Epithelial cell of proximal tubule (primary cell): ENCODE measurements around the gene BZW1. TPM values are rescaled to one million over a fixed set of nuclear protein-coding genes. Genes with fewer than 3 reads are reported as not detected.

Experiments
- DNase-seq: peaks from one replicate; pipeline ENCODE4 v3.0.0-alpha.2; 2011; ENCODE audit warnings: low read depth
- H3K4me3 ChIP-seq: 2 replicates; pipeline ENCODE4 v1.5.1; 2011; ENCODE audit warnings: low read depth, mild to moderate bottlenecking, low read length
- CTCF ChIP-seq: conservative IDR thresholded peaks from 2 replicates; pipeline ENCODE4 v1.5.1; 2012; ENCODE audit warnings: low read depth, mild to moderate bottlenecking, low read length
- total RNA-seq: library from RNA; depleted of rRNA; stranded (reverse); fragments of >200 nt; gene quantifications from 2 replicates; pipeline ENCODE4 v1.2.3, GENCODE V29; 2015

The BZW1 gene
- total RNA-seq = 594 and 699 TPM in 2 replicates

DNA sequence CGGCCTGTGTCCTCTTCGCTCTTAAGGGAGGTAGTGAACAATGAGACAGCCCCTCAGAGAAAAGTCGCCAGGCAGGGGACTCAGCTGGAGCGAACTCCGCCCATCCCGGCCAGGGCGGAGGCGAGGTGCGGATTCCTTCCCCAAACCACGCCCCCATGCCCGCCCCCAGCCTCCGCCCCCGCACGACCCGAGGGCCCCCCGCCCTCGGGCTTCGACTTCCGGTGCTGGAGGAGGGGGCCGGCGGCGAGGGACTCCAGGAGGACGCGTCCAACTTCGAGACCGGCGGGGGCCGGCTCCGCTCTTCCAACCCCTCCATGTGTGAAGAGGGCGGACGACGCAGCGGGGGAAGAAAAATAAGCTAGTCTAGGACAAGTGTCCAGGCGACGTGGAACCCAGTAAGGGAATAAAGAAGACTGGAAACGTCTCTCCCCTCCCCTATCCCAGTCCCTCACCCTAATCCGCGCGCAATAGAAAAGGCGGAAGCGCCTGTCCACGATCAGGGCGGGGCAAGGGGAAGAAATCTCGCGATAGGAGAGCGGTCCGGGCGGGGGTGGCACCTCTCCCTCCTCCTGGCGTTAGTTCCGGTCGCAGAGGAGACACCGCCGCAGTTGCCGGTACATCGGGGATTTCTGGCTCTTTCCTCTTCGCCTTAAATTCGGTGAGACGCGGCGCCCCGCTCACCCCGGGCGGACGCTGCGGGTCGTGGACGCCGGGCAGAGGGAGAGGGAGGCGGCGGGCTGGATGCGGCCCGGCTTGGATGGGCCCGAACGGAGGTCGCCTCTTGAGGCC is at the start of gene BZW1:
BZW1 (plus strand) TSS at position 578 of the 789 bp plus-strand sequence. CDS start 1,308 bp downstream, outside the sequence.
- DNase-seq = peak; percentile 74
- no peak for TF ChIP-seq CTCF
- peak within 1 kb of the TSS; percentile 73 for H3K4me3 ChIP-seq

DNA sequence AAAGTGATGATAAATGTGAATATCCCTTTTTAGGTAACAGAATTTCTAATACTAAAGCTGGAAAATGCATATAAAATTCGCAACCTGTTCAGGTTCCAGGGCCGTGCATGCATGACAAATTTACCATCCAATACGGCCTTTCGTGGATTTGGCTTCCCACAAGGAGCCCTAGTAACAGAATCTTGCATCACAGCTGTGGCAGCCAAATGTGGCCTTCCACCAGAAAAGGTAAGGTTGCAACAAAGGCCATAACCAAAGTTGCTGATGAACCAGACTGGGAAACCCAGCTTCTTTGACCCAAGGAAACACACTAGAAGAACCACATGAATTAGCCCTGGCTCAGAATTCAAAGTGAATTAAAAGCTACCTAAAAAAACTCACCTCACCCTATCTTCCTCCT is 49.6 kb upstream of the BZW1 start:
- no peak for TF ChIP-seq CTCF
- DNase-seq = no peak
- H3K4me3 ChIP-seq = no peak overlapping the region

DNA sequence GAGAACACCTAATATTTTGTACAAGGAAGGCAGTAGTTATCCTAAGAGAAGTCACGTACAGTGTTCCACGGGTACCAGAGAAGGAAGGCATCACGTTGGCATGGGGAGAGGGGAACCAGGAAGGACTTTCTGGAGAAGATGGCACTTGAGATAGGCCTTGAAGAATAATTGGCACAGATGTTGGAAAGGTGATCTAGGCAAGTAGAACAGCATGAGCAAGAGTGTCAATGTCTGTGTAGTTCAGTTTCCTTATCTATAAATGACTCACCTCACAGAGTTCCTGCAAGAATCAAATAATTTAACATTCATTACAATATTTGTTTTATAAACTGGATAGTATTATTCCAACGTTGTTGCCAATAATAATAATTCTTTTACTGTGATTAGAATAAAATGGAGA is 48.3 kb upstream of the BZW1 start:
- no peak for DNase-seq
- no peak overlapping the region for H3K4me3 ChIP-seq
- no peak for TF ChIP-seq CTCF

- H3K4me3 ChIP-seq = no peak overlapping the region
- peak; percentile 76 for DNase-seq
Measured at GRCh38 chr2:200765139-200765951, 46.4 kb upstream of the BZW1 start.

DNA sequence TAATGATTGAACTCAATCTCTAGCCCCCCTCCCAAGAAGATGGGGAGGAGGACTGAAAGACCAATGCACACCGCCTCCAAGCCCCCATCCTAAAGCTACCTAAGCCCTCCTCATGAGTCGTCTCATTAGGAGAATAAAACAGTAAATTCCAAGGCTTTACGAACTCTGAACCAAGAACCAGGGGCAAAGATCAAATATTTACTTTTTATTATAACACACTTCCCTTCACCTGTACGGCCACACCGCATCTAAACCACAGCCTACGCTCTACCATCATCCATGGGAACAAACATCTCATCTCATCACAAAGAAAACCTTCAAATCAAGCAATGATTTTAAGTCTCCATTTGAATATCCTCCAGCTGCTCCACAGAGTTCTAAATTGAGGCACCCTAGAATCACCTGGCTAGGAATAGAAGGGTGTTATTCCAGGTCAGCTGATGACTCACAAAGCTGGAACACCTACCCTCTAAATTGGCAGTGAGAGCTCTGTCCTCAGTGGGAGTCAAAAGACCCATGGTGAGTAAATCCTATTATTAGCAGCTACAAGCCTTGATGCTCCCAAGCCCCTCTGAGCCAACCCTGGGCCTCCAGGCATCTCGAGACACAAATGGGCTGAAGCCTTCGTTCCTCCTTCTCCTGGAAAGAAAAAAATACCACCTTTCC is 45.6 kb upstream of the BZW1 start:
- no peak for DNase-seq
- TF ChIP-seq CTCF = no peak
- H3K4me3 ChIP-seq = no peak overlapping the region

More at GRCh38 chr2:200765139-200765951, 46.4 kb upstream of the BZW1 start:
- TF ChIP-seq CTCF = no peak

- no peak for TF ChIP-seq CTCF
- H3K4me3 ChIP-seq = no peak overlapping the region
- no peak for DNase-seq
Measured at GRCh38 chr2:200767111-200767885, 44.4 kb upstream of the BZW1 start.
